ENCODE results near the gene TMEM170A. TPM values are rescaled to one million over a fixed set of nuclear protein-coding genes. Genes with fewer than 3 reads are reported as not detected.
"Not testable (repeated sequence)": the region's sequence is repeated elsewhere in the genome, so short reads cannot be mapped to it uniquely, and the experiment has no call there.

TMEM170A gene
- total and polyA plus RNA-seq, 5 experiments from 2014 or later, result 32.8 to 53.2 (median 42.3) TPM

DNA sequence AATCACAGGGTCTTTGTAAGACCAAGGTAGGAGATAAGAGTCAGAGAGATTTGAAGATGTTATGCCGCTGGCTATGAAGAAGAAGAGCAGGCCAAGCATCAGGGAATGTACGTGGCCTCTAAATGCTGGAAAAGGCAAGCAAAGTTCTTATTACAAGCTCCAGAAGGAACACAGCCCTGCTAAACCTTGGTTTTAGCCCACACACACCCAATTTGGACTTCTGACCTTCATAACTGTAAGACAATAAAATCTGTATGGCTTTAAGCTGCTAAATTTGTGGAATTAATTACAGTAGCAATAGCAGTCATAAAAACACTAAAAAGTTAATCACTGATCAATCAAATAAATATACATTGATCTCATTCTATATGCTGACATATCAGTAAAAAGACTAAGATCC, 6.0 kb downstream of the TMEM170A start:
- H3K4me1 Mint-ChIP-seq, result peaks cover 45 to 94% (median 88%) of the 10 kb centered on the region in 4 donors
- H3K36me3 Mint-ChIP-seq, result peaks cover 0 to 10% (median 0%) of the 10 kb centered on the region in 3 donors
- ATAC-seq (no peak), DNase-seq (no peak)
- H3K27me3 Mint-ChIP-seq, result no peaks in the 10 kb centered on the region
- no peak overlapping the region for H3K4me3 Mint-ChIP-seq
- no peaks in the 10 kb centered on the region for H3K9me3 Mint-ChIP-seq
- peak overlapping the region in 3 of 10 donors; percentile 5 to 20 (median 13) for H3K27ac Mint-ChIP-seq
- POLR2A ChIA-PET, result interaction anchor here (1.4 kb wide), 1 partner anchor 25 kb away, joined by 3 read pairs; the partner anchor contains the start of gene CFDP1

DNA sequence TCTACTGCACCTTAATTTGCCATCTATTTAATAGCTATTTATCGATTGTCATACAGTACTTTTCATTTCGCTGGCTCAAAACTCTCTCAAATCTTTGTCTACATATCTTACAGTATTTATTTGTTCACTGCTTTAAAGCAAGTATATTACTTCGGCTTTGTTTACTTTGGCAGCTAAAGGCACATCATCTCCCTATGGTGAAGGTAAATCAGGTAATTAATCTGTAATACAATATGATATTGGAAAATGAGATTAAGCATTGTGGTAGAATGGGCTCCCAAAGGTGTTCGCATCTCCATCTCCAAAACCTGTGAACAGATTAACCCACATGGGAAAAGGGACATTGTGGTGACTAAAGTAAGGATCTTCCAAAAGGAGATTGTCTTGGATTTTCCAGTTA, 6.5 kb downstream of the TMEM170A start:
- Mint-ChIP-seq H3K9me3 (no peaks in the 10 kb centered on the region), H3K4me1 (peaks cover 46 to 94% (median 88%) of the 10 kb centered on the region in 4 donors), H3K4me3 (no peak overlapping the region), H3K27me3 (no peaks in the 10 kb centered on the region), H3K36me3 (peaks cover 0 to 10% (median 0%) of the 10 kb centered on the region in 3 donors), H3K27ac (peak overlapping the region in 3 of 10 donors; percentile 4 to 13 (median 5))
- no peak for DNase-seq
- ATAC-seq, result no peak
- POLR2A ChIA-PET, result interaction anchor here (1.4 kb wide), 1 partner anchor 24 kb away, joined by 3 read pairs; the partner anchor contains the start of gene CFDP1

DNA sequence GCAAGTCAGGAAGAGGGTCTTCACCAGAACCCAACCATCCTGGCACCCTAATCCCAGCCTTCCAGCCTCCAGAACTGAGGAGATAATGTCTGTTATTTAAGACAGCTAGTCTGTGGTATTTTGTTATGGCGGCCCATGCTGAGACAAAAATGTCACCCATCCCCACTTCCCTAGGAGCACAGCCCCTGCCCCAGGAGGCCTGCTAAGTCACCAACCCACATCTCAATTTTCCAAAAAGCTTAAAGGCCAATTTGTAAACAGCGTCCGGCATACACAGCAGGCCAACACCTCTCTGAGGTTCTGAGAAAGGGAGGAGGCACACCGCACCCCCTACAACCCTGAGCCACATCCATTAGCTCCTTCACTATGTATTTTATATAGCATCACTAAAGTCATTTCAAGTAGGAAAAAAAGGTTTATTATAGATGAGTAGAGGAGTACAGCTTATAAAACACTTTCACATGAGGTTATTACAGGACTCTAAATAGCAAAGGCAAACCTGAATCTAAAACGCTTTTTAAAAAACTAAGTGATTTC, 6.9 kb downstream of the TMEM170A start:
- Mint-ChIP-seq H3K4me1 (peaks cover 47 to 94% (median 85%) of the 10 kb centered on the region in 4 donors), H3K27me3 (no peaks in the 10 kb centered on the region), H3K4me3 (no peak overlapping the region), H3K36me3 (peaks cover 0 to 10% (median 0%) of the 10 kb centered on the region in 3 donors), H3K9me3 (no peaks in the 10 kb centered on the region), H3K27ac (peak overlapping the region in 3 of 10 donors; percentile 13 to 69 (median 18))
- ATAC-seq (no peak), DNase-seq (no peak)
- POLR2A ChIA-PET, result interaction anchor here (1.4 kb wide), 1 partner anchor 24 kb away, joined by 3 read pairs; the partner anchor contains the start of gene CFDP1

DNA sequence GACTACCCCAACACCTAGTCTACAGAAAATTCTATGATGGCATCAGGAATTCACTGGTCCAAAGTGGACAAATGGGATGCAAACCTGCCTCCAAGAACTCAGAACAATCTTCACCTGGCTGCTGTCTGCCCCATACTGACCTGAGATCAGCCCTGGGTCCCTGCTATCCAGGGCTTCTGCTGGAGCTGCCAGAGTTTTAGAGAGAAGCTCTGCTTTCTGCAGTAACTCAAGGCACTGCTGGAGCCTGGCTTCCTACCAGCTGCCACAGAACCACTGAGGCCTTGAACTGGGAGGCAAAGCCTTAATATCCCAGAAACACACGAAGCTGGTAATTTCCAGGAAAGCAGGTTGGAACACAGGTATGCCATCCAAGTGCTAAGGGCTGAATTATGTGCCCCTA, 7.5 kb downstream of the TMEM170A start:
- Mint-ChIP-seq H3K9me3 (no peaks in the 10 kb centered on the region), H3K27ac (peak overlapping the region in 2 of 10 donors; percentile 20 to 51), H3K4me3 (no peak overlapping the region), H3K27me3 (no peaks in the 10 kb centered on the region), H3K4me1 (peaks cover 45 to 90% (median 80%) of the 10 kb centered on the region in 4 donors), H3K36me3 (peaks cover 0 to 10% (median 0%) of the 10 kb centered on the region in 3 donors)
- no peak for DNase-seq
- POLR2A ChIA-PET, result interaction anchor here (1.4 kb wide), 1 partner anchor 23 kb away, joined by 3 read pairs; the partner anchor contains the start of gene CFDP1
- ATAC-seq, result no peak

GRCh38 chr16:75456486-75456885, 8.0 kb downstream of the TMEM170A start:
- ATAC-seq, H3K9me3 Mint-ChIP-seq, DNase-seq, H3K27me3 Mint-ChIP-seq, POLR2A ChIA-PET: not testable (repeated sequence)
- Mint-ChIP-seq H3K4me3 (peak overlapping the region in 1 of 10 donors; percentile 10), H3K36me3 (peaks cover 0 to 12% (median 0%) of the 10 kb centered on the region in 3 donors), H3K27ac (peak overlapping the region in 4 of 10 donors; percentile 20 to 51 (median 30)), H3K4me1 (peaks cover 45 to 87% (median 76%) of the 10 kb centered on the region in 4 donors)

- H3K27ac Mint-ChIP-seq, result peak overlapping the region in 2 of 10 donors; percentile 24 to 56
- no peaks in the 10 kb centered on the region for H3K27me3 Mint-ChIP-seq
- peaks cover 41 to 79% (median 68%) of the 10 kb centered on the region in 4 donors for H3K4me1 Mint-ChIP-seq
- DNase-seq (no peak), ATAC-seq (no peak)
- H3K9me3 Mint-ChIP-seq, result no peaks in the 10 kb centered on the region
- POLR2A ChIA-PET, result no interaction called here
- H3K4me3 Mint-ChIP-seq, result peak overlapping the region in 1 of 10 donors; percentile 31
- peaks cover 0 to 20% (median 4%) of the 10 kb centered on the region in 3 donors for H3K36me3 Mint-ChIP-seq
Observed at GRCh38 chr16:75455677-75456076, 8.8 kb downstream of the TMEM170A start.

- ATAC-seq, result no peak
- Mint-ChIP-seq H3K9me3 (no peaks in the 10 kb centered on the region), H3K36me3 (peaks cover 0 to 41% (median 7%) of the 10 kb centered on the region in 3 donors), H3K27ac (peak overlapping the region in 4 of 10 donors; percentile 43 to 86 (median 66)), H3K4me1 (peaks cover 26 to 52% (median 42%) of the 10 kb centered on the region in 4 donors), H3K4me3 (no peak overlapping the region), H3K27me3 (no peaks in the 10 kb centered on the region)
- no peak for DNase-seq
- POLR2A ChIA-PET, result no interaction called here
Observed at GRCh38 chr16:75452464-75453190, 11.9 kb downstream of the TMEM170A start.

- Mint-ChIP-seq H3K4me1 (peaks cover 0 to 4% (median 1%) of the 10 kb centered on the region in 4 donors), H3K4me3 (no peak overlapping the region), H3K27me3 (no peaks in the 10 kb centered on the region), H3K36me3 (peaks cover 0 to 49% (median 10%) of the 10 kb centered on the region in 3 donors), H3K27ac (peak overlapping the region in 1 of 10 donors; percentile 11), H3K9me3 (no peaks in the 10 kb centered on the region)
- DNase-seq (no peak), ATAC-seq (no peak)
- POLR2A ChIA-PET, result interaction anchor here (1.0 kb wide), 1 partner anchor 13 kb away, joined by 3 read pairs; no protein-coding TSS in a partner anchor
Observed at GRCh38 chr16:75446416-75446815, 18.1 kb downstream of the TMEM170A start.

DNA sequence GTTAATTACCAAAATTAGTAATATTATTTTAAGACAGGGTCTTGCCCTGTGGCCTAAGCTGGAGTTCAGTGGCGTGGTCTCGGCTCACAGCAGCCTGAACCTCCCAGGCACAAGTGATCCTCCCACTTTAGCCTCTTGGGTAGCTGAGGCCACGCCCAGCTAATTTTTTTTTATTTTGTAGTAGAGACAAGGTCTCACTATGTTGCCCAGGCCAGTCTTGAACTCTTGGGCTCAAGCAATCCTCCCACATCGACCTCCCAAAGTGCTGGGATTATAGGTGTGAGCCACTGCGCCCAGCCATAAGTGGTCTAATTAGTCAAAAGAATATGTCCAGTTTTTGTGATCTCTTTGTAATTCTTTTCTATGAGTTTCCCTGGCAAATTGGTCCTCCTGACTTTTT, 19.2 kb downstream of the TMEM170A start:
- Mint-ChIP-seq H3K36me3 (peaks cover 0 to 38% (median 3%) of the 10 kb centered on the region in 3 donors), H3K27ac (peak overlapping the region in 2 of 10 donors; percentile 24 to 43), H3K27me3 (no peaks in the 10 kb centered on the region), H3K4me1 (peaks cover 0 to 4% (median 1%) of the 10 kb centered on the region in 4 donors), H3K9me3 (no peaks in the 10 kb centered on the region), H3K4me3 (no peak overlapping the region)
- POLR2A ChIA-PET, result no interaction called here
- DNase-seq (no peak), ATAC-seq (no peak)

- Mint-ChIP-seq H3K36me3 (peaks cover 0 to 21% (median 3%) of the 10 kb centered on the region in 3 donors), H3K27ac (no peak overlapping the region), H3K4me3 (no peak overlapping the region), H3K9me3 (no peaks in the 10 kb centered on the region), H3K27me3 (no peaks in the 10 kb centered on the region), H3K4me1 (no peaks in the 10 kb centered on the region)
- DNase-seq, result no peak
- POLR2A ChIA-PET, result no interaction called here
- no peak for ATAC-seq
Observed at GRCh38 chr16:75443298-75443697, 21.2 kb downstream of the TMEM170A start.

DNA sequence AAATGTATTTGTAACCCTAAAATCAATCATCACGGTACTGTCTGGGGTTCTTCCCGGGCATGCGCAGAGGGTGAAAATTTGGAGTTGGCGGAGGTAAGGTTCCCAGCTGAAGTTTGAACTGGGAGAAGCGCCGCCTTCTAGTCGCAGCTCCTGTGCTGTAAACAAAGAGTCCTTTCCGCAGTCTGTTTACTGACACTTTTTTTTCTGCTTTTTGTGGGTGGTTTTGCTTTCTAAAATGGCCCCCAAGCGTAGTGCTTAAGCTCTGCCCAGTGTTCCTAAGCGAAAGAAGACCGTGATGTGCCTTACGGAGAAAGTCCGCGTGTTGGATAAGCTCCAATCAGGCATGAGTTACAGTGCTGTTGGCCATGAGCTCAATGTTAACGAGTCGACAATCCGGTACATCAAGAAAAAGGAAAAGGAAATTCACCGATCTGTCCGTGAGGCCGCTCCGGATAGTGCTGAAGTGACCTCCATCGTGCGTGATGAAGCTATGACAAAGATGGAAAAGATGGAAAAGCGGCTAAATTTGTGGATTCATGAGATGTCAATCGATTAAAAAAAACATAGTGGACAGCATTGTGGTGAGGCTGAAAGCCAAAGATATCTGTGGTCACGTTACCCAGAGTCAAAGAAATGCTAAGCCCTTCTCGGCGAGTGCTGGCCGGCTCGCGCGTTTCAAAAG, 30.6 kb downstream of the TMEM170A start:
- DNase-seq (peak in 3 of 10 donors; percentile 67 to 73 (median 72)), ATAC-seq (peak; percentile 72 to 78)
- Mint-ChIP-seq H3K4me1 (peaks cover 17 to 45% (median 39%) of the 10 kb centered on the region in 4 donors), H3K4me3 (peak overlapping the region; percentile 90 to 97 (median 94)), H3K9me3 (peaks cover 0 to 9% (median 0%) of the 10 kb centered on the region in 9 donors), H3K27me3 (no peaks in the 10 kb centered on the region), H3K36me3 (peaks cover 0 to 3% (median 0%) of the 10 kb centered on the region in 3 donors), H3K27ac (peak overlapping the region; percentile 94 to 99 (median 96))
- POLR2A ChIA-PET, result interaction anchor here (0.7 to 3.9 kb wide), 18 partner anchors 11 to 449 kb away, joined by 3 to 43 read pairs (median 4); partner anchors contain the start of genes ADAT1, GABARAPL2, KARS1 and TERF2IP
